Uterus (tissue), 4 donors: ENCODE results near the gene COL18A1. TPM values are rescaled to one million over a fixed set of nuclear protein-coding genes. Genes with fewer than 3 reads are reported as not detected.

Experiments
- DNase-seq, 2 donors: peaks; one replicate each; pipeline ENCODE4 v3.0.0-alpha.2; 2019 to 2020
- H3K27ac ChIP-seq, 2 donors: fragments of 200-600 bp; sonication (generic); 1 replicate in 1 of 2; 2 replicates in 1 of 2; pipeline ENCODE4 v1.5.1; 2016 to 2018
- H3K27me3 ChIP-seq, 2 donors: fragments of 200-600 bp; sonication (generic); one replicate each; pipeline ENCODE4 v1.5.1; 2018 to 2019; ENCODE audit warnings: control low read depth in 1 of 2
- H3K36me3 ChIP-seq, 2 donors: fragments of 200-600 bp; sonication (generic); one replicate each; pipeline ENCODE4 v1.5.1; 2019; ENCODE audit warnings: control low read depth in 1 of 2
- H3K4me1 ChIP-seq, 2 donors: fragments of 200-600 bp; sonication (generic); one replicate each; pipeline ENCODE4 v1.5.1; 2018 to 2019; ENCODE audit warnings: control low read depth in 1 of 2
- H3K4me3 ChIP-seq, 2 donors: fragments of 200-600 bp; sonication (generic); 1 replicate in 1 of 2; 2 replicates in 1 of 2; pipeline ENCODE4 v1.5.1; 2018 to 2019; ENCODE audit warnings: mild to moderate bottlenecking in 1 of 2
- H3K9me3 ChIP-seq, 2 donors: fragments of 200-600 bp; sonication (generic); one replicate each; pipeline ENCODE4 v1.5.1; 2019; ENCODE audit warnings: control low read depth in 1 of 2
- CTCF ChIP-seq, 4 experiments: fragments of 200-600 bp in 2 of 4; fragments of 450-650 bp in 2 of 4; sonication (generic) in 2 of 4; IDR thresholded peaks; one replicate each; pipeline ENCODE4 v1.5.1; 2016 to 2019; ENCODE audit warnings: antibody characterized with exemption in 4 of 4, mild to moderate bottlenecking in 2 of 4, moderate library complexity in 1 of 4
- POLR2A ChIP-seq, 2 donors: fragments of 450-650 bp; IDR thresholded peaks; one replicate each; pipeline ENCODE4 v1.6.1; 2016; ENCODE audit warnings: antibody characterized with exemption in 2 of 2, mild to moderate bottlenecking in 1 of 2, moderate library complexity in 1 of 2
- intact Hi-C: fragments of 100-400 bp; cut with DNase I; formaldehyde crosslinking; loops from one replicate; pipeline ENCODE4 v1.15.1; 2023; ENCODE audit warnings: low total_unique reads
- total RNA-seq, 4 donors: library from RNA; depleted of rRNA in 3 of 4; stranded (reverse); fragments of >200 nt in 3 of 4; gene quantifications; one replicate each; pipeline versions ENCODE4 v1.1.0 to v1.2.4, GENCODE V29; 2014 to 2023
- donor health status: DM: yes; HTN: yes; CAD: no.

Gene COL18A1
- total RNA-seq, 4 donors from 2014 or later: 73.0 to 223 (median 152) TPM

GRCh38 chr21:45507523-45507875, 102.5 kb downstream of the COL18A1 start:
- Histone ChIP-seq H3K27me3 (no peaks in the 10 kb centered on the region), H3K4me1 (no peaks in the 10 kb centered on the region), H3K4me3 (no peak overlapping the region), H3K27ac (no peak overlapping the region), H3K36me3 (no peaks in the 10 kb centered on the region), H3K9me3 (no peaks in the 10 kb centered on the region)
- no peak for DNase-seq
- intact Hi-C loops: no loop called here
- no peak for TF ChIP-seq POLR2A (IDR thresholded peaks at IDR 0.05)
- TF ChIP-seq CTCF (IDR thresholded peaks at IDR 0.05): no peak

GRCh38 chr21:45507888-45508508, 103.0 kb downstream of the COL18A1 start:
- H3K27ac ChIP-seq: no peak overlapping the region
- DNase-seq: no peak
- no peaks in the 10 kb centered on the region for H3K9me3 ChIP-seq
- intact Hi-C loops: no loop called here
- H3K36me3 ChIP-seq: no peaks in the 10 kb centered on the region
- no peaks in the 10 kb centered on the region for H3K4me1 ChIP-seq
- no peaks in the 10 kb centered on the region for H3K27me3 ChIP-seq
- TF ChIP-seq CTCF (IDR thresholded peaks at IDR 0.05) (no peak), POLR2A (IDR thresholded peaks at IDR 0.05) (no peak)
- no peak overlapping the region for H3K4me3 ChIP-seq

GRCh38 chr21:45508607-45509565, 103.9 kb downstream of the COL18A1 start:
- H3K36me3 ChIP-seq: no peaks in the 10 kb centered on the region
- TF ChIP-seq POLR2A (IDR thresholded peaks at IDR 0.05) (no peak), CTCF (IDR thresholded peaks at IDR 0.05) (no peak)
- intact Hi-C loops: no loop called here

GRCh38 chr21:45509566-45510465, 104.9 kb downstream of the COL18A1 start:
- intact Hi-C loops: no loop called here
- Histone ChIP-seq H3K27me3 (no peaks in the 10 kb centered on the region), H3K4me3 (no peak overlapping the region), H3K4me1 (no peaks in the 10 kb centered on the region), H3K36me3 (no peaks in the 10 kb centered on the region), H3K27ac (no peak overlapping the region), H3K9me3 (no peaks in the 10 kb centered on the region)
- DNase-seq: no peak
- no peak for TF ChIP-seq POLR2A (IDR thresholded peaks at IDR 0.05)
- no peak for TF ChIP-seq CTCF (IDR thresholded peaks at IDR 0.05)

More at GRCh38 chr21:45508607-45509565, 103.9 kb downstream of the COL18A1 start:
- Histone ChIP-seq H3K27me3 (no peaks in the 10 kb centered on the region), H3K27ac (no peak overlapping the region), H3K9me3 (no peaks in the 10 kb centered on the region), H3K4me1 (no peaks in the 10 kb centered on the region), H3K4me3 (no peak overlapping the region)
- no peak for DNase-seq
